GM18505 (cell line): ENCODE measurements around the gene OR5L1.

ENCODE experiments used
- ATAC-seq: cut with Tn5 transposase; IDR thresholded peaks from one replicate; pipeline ENCODE4 v1.9.1; 2021; ENCODE audit not compliant: unreplicated experiment
- POLR2A ChIP-seq: IDR thresholded peaks from 4 replicates; pipeline ENCODE4 v1.6.1; 2011; ENCODE audit warnings: borderline replicate concordance; ENCODE audit not compliant: insufficient read depth, insufficient read length; ENCODE audit errors: extremely low read depth

The OR5L1 gene

DNA sequence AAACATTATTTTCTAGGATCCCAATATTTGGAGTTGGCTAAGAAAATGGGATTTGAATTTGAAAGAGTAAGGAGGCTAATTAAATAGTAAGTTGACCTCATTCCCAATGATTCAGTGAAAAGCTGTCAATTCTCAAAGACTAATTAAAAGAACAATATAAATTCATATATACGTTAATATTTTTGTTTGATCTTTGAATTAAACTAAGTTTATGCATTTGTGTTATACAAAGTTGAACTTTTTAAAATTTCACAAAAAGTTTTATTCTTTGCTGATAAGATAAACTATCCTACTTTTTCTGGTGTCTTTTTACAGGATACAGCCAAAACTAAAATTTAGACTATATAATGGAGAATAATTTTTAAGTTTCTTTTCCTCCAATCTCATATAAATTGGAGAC lies at the start of gene OR5L1:
OR5L1 (plus strand) TSS at position 301 of the 400 bp plus-strand sequence. CDS start 100 bp downstream, outside the sequence.
- TF ChIP-seq POLR2A, result no peak
- no peak for ATAC-seq

GRCh38 chr11:55773138-55773537 lies 38.0 kb upstream of the OR5L1 start, which contains the start of gene OR5D13:
Gene OR5D13 (plus strand): TSS chr11:55773438. CDS start chr11:55773438, 0 bp downstream.
- TF ChIP-seq POLR2A, result no peak
- ATAC-seq, result no peak

GRCh38 chr11:55791606-55792005 lies 19.6 kb upstream of the OR5L1 start:
- no peak for TF ChIP-seq POLR2A
- no peak for ATAC-seq

GRCh38 chr11:55793321-55793720 lies 17.8 kb upstream of the OR5L1 start:
- no peak for TF ChIP-seq POLR2A

DNA sequence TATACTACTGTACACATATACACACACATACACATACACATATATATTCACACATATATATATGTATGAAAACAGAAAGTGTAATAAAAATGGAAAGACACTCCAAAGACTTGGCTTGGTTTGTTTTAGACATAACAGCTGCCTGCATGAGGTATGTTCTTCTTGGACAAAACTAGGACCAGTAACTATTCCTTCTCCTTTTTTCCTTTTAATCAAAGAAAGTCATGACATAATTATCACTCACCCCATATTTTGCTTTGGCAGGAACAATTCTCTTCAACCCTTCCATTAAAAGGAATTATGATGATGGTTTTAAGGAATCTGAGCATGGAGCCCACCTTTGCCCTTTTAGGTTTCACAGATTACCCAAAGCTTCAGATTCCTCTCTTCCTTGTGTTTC lies 15.9 kb upstream of the OR5L1 start, which contains the start of gene OR5D14:
OR5D14 (plus strand) TSS at position 301 of the 400 bp plus-strand sequence; CDS start at position 301, 0 bp downstream.
- ATAC-seq, result no peak
- no peak for TF ChIP-seq POLR2A

More at GRCh38 chr11:55793321-55793720, 17.8 kb upstream of the OR5L1 start:
- no peak for ATAC-seq

GRCh38 chr11:55806248-55806647 lies 4.9 kb upstream of the OR5L1 start:
- ATAC-seq, result no peak
- no peak for TF ChIP-seq POLR2A

DNA sequence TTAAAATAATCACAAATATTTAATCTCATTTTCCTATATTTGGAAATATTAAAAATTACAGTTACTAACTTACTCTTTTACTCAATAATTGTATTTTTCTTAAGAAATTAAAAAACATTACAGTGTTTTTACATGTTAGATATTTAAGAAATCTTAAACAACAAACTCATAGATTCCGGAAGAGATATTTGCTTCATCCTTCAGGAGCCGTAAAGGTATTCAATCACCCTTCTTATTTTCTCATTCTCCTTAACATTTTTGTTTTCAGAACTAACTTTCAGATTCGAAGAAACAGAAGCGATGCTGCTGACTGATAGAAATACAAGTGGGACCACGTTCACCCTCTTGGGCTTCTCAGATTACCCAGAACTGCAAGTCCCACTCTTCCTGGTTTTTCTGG lies 8.2 kb downstream of the OR5L1 start, which contains the start of gene OR5D18:
OR5D18 (plus strand) TSS at position 301 of the 400 bp plus-strand sequence; CDS start at position 301, 0 bp downstream.
- no peak for ATAC-seq
- no peak for TF ChIP-seq POLR2A

- no peak for ATAC-seq
- TF ChIP-seq POLR2A, result no peak
These were observed 15.8 kb downstream of the OR5L1 start, which contains the start of gene OR5L2 for GRCh38 chr11:55826919-55827318. Gene OR5L2 (plus strand): TSS chr11:55827219. CDS start chr11:55827219, 0 bp downstream.

DNA sequence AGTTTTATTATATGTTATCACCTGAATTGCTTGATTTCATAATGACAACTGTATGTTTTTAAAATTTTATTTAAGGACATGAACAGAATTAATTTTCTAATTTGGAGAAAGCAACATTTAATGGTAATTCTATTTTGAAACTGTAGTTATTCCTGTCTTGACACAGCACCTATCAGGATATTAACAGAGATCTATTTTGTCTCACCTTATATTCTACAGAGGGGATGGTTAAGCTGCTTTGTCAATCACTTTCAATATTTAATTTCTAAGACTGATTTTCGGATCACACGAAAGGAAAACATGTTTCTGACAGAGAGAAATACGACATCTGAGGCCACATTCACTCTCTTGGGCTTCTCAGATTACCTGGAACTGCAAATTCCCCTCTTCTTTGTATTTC lies 27.3 kb downstream of the OR5L1 start, which contains the start of gene OR5D16:
OR5D16 (plus strand) TSS at position 301 of the 400 bp plus-strand sequence; CDS start at position 301, 0 bp downstream.
- ATAC-seq, result no peak

DNA sequence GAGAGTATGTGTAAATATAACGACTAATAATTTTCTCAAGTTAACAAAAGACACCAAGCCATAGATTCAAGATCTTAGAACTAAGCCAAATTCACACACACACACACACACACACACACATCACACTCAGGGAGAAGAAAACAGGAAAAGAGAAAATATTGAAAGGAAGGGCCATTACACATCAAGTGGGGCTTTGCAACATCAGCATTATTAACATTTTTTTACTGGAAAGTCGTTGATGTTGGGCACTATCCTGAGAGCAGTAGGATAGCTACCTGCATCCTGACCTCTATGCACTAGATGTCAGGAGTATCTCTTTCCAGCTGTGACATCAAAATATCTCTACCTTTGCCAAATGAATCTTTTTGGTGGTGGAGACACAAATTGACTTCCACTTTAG lies 36.3 kb downstream of the OR5L1 start:
- ATAC-seq, result no peak
- TF ChIP-seq POLR2A, result no peak

More for the DNA sequence above, 27.3 kb downstream of the OR5L1 start, which contains the start of gene OR5D16:
- no peak for TF ChIP-seq POLR2A

DNA sequence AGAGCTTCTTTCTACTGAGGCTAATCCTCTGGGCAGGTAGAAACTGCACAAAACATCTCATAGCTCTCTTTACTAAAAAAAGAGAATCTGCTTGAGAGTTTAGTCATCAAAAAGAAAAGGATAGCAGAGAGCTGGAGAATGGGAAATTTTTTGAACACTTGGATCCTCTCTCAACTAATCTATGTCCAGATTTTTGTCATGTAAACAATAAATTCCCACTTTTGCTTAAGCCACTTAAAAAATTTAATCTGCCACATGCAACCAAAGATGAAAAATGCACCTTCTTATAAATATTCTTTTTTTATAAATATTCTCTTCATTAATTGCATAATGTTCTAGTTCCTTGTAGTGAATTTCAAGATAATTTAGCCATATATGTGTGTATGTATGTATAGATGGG lies 37.9 kb downstream of the OR5L1 start:
- no peak for ATAC-seq
- TF ChIP-seq POLR2A, result no peak

DNA sequence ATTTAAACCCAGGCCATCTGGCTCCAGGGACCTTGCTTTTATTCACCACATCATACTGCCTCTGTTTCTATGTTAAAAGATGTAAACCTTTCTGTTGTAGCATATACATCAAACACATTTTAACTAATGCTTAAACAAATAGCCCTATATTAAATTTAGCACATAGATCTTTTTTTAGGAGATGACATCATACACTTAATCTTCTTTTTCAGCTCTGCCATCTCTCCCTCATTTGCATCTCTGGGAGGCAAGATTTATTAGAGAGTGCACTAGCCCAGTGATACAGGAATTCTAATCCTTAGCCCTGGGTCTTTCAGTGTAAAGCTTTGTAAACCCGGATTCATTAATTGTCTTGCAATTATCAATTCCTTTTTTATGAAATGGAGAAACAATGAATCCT lies 41.0 kb downstream of the OR5L1 start:
- TF ChIP-seq POLR2A, result no peak
- no peak for ATAC-seq

- no peak for ATAC-seq
- no peak for TF ChIP-seq POLR2A
These were observed 43.5 kb downstream of the OR5L1 start for GRCh38 chr11:55854704-55855103.
